Large intestine (tissue), 3 donors: ENCODE measurements around the gene SLC35B2. TPM values are rescaled to one million over a fixed set of nuclear protein-coding genes. Genes with fewer than 3 reads are reported as not detected.
"Not testable (repeated sequence)": the region's sequence is repeated elsewhere in the genome, so short reads cannot be mapped to it uniquely, and the experiment has no call there.

Experiments
- DNase-seq, 2 donors: peaks; one replicate each; pipeline versions ENCODE4 v3.0.0 to v3.0.0-alpha.2; 2013
- H3K27ac ChIP-seq: one replicate; pipeline ENCODE4 v1.5.1; 2013; ENCODE audit warnings: low read length
- H3K27me3 ChIP-seq: 2 replicates; pipeline ENCODE4 v1.6.1; 2013; ENCODE audit warnings: low read length; ENCODE audit not compliant: control insufficient read depth, insufficient read depth
- H3K36me3 ChIP-seq: 2 replicates; pipeline ENCODE4 v1.6.1; 2013; ENCODE audit warnings: low read length; ENCODE audit not compliant: control insufficient read depth, insufficient read depth
- H3K4me1 ChIP-seq: one replicate; pipeline ENCODE4 v1.6.1; 2013; ENCODE audit warnings: low read length; ENCODE audit not compliant: control insufficient read depth, insufficient read depth
- H3K4me3 ChIP-seq: one replicate; pipeline ENCODE4 v1.5.1; 2013; ENCODE audit warnings: low read length
- H3K9me3 ChIP-seq: one replicate; pipeline ENCODE4 v1.6.1; 2013; ENCODE audit warnings: mild to moderate bottlenecking, low read depth, low read length, moderate library complexity; ENCODE audit not compliant: control insufficient read depth
- WGBS: methylation state at CpG from one replicate; pipeline ENCODE4 v1.1.5; 2013; ENCODE audit warnings: low lambda C conversion rate; ENCODE audit not compliant: insufficient coverage; 5-methylcytosine and 5-hydroxymethylcytosine counted together
- polyA plus RNA-seq: library from polyadenylated mRNA; unstranded; fragments of 120-200 nt; gene quantifications from one replicate; pipeline ENCODE4 v1.2.1, GENCODE V29; 2013

The SLC35B2 gene
- polyA plus RNA-seq, 1 donor: 43.5 TPM

GRCh38 chr6:44234101-44235025, 23.0 kb downstream of the SLC35B2 start:
- Histone ChIP-seq H3K27me3 (no peaks in the 10 kb centered on the region), H3K9me3 (no peaks in the 10 kb centered on the region), H3K36me3 (peaks cover 19% of the 10 kb centered on the region), H3K4me1 (peaks cover 27% of the 10 kb centered on the region), H3K27ac (peak overlapping the region; percentile 7), H3K4me3 (no peak overlapping the region)
- DNase-seq: peak in 1 of 2 donors; percentile 57
- WGBS: 38% methylated on average over 1 of the region's 5 CpGs

- DNase-seq: no peak
- peaks cover 31% of the 10 kb centered on the region for H3K4me1 ChIP-seq
These were observed 23.7 kb downstream of the SLC35B2 start for GRCh38 chr6:44233567-44234100.

GRCh38 chr6:44232676-44233566, 24.4 kb downstream of the SLC35B2 start:
- Histone ChIP-seq H3K36me3 (peaks cover 28% of the 10 kb centered on the region), H3K27me3 (no peaks in the 10 kb centered on the region), H3K9me3 (no peaks in the 10 kb centered on the region), H3K4me3 (no peak overlapping the region), H3K27ac (no peak overlapping the region), H3K4me1 (peaks cover 28% of the 10 kb centered on the region)
- WGBS: no CpG with 5 or more reads among the region's 16 CpGs
- no peak for DNase-seq

More at GRCh38 chr6:44233567-44234100, 23.7 kb downstream of the SLC35B2 start:
- H3K9me3 ChIP-seq: no peaks in the 10 kb centered on the region
- WGBS: 100% methylated on average over 1 of the region's 14 CpGs
- H3K27me3 ChIP-seq: no peaks in the 10 kb centered on the region
- no peak overlapping the region for H3K4me3 ChIP-seq
- peaks cover 22% of the 10 kb centered on the region for H3K36me3 ChIP-seq
- H3K27ac ChIP-seq: peak overlapping the region; percentile 7

GRCh38 chr6:44231426-44231825, 25.9 kb downstream of the SLC35B2 start:
- not testable (repeated sequence) for H3K27ac ChIP-seq, H3K4me3 ChIP-seq, H3K9me3 ChIP-seq, H3K27me3 ChIP-seq, DNase-seq
- no CpG with 5 or more reads among the region's 9 CpGs for WGBS
- peaks cover 38% of the 10 kb centered on the region for H3K4me1 ChIP-seq
- H3K36me3 ChIP-seq: peaks cover 28% of the 10 kb centered on the region

GRCh38 chr6:44230034-44230675, 27.2 kb downstream of the SLC35B2 start:
- no peaks in the 10 kb centered on the region for H3K27me3 ChIP-seq
- peaks cover 48% of the 10 kb centered on the region for H3K4me1 ChIP-seq
- H3K4me3 ChIP-seq: no peak overlapping the region
- no peaks in the 10 kb centered on the region for H3K9me3 ChIP-seq
- no peak for DNase-seq
- peaks cover 28% of the 10 kb centered on the region for H3K36me3 ChIP-seq
- H3K27ac ChIP-seq: no peak overlapping the region
- WGBS: no CpG with 5 or more reads among the region's 10 CpGs

- H3K36me3 ChIP-seq: peaks cover 28% of the 10 kb centered on the region
- no peaks in the 10 kb centered on the region for H3K27me3 ChIP-seq
- no peaks in the 10 kb centered on the region for H3K9me3 ChIP-seq
- H3K4me3 ChIP-seq: no peak overlapping the region
- DNase-seq: no peak
- no CpG with 5 or more reads among the region's 11 CpGs for WGBS
- H3K27ac ChIP-seq: no peak overlapping the region
- peaks cover 46% of the 10 kb centered on the region for H3K4me1 ChIP-seq
These were observed 27.8 kb downstream of the SLC35B2 start for GRCh38 chr6:44229376-44230033.

- H3K36me3 ChIP-seq: peaks cover 28% of the 10 kb centered on the region
- no peak overlapping the region for H3K4me3 ChIP-seq
- WGBS: no CpG with 5 or more reads among the region's 5 CpGs
- no peaks in the 10 kb centered on the region for H3K27me3 ChIP-seq
- H3K27ac ChIP-seq: no peak overlapping the region
- no peak for DNase-seq
- H3K4me1 ChIP-seq: peaks cover 46% of the 10 kb centered on the region
- H3K9me3 ChIP-seq: no peaks in the 10 kb centered on the region
These were observed 28.5 kb downstream of the SLC35B2 start for GRCh38 chr6:44228836-44229235.

- peaks cover 48% of the 10 kb centered on the region for H3K4me1 ChIP-seq
- no peak overlapping the region for H3K27ac ChIP-seq
- peaks cover 28% of the 10 kb centered on the region for H3K36me3 ChIP-seq
- no peak overlapping the region for H3K4me3 ChIP-seq
- no peaks in the 10 kb centered on the region for H3K9me3 ChIP-seq
- WGBS: no CpG with 5 or more reads among the region's 7 CpGs
- DNase-seq: no peak
- H3K27me3 ChIP-seq: no peaks in the 10 kb centered on the region
These were observed 28.9 kb downstream of the SLC35B2 start for GRCh38 chr6:44228433-44228832.

- H3K4me1 ChIP-seq: peaks cover 49% of the 10 kb centered on the region
- H3K27ac ChIP-seq: no peak overlapping the region
- H3K9me3 ChIP-seq: no peaks in the 10 kb centered on the region
- H3K4me3 ChIP-seq: no peak overlapping the region
- WGBS: no CpG with 5 or more reads among the region's 6 CpGs
- peaks cover under 1% of the 10 kb centered on the region for H3K27me3 ChIP-seq
- no peak for DNase-seq
- peaks cover 24% of the 10 kb centered on the region for H3K36me3 ChIP-seq
These were observed 29.3 kb downstream of the SLC35B2 start for GRCh38 chr6:44228031-44228430.
